Coronary artery (tissue), 2 donors: ENCODE measurements around the gene FAM111A.

Experiments
- DNase-seq: peaks from one replicate; pipeline ENCODE4 v3.0.0-alpha.2; 2017; ENCODE audit warnings: low spot score
- H3K27ac ChIP-seq, 2 donors: fragments of 200-600 bp; sonication (generic); one replicate each; pipeline ENCODE4 v1.5.1; 2016 to 2019
- H3K4me3 ChIP-seq: fragments of 200-600 bp; sonication (generic); 2 replicates; pipeline ENCODE4 v1.5.1; 2016; ENCODE audit warnings: mild to moderate bottlenecking, moderate library complexity
- CTCF ChIP-seq: fragments of 200-600 bp; sonication (generic); IDR thresholded peaks from one replicate; pipeline ENCODE4 v1.5.1; 2019; ENCODE audit warnings: antibody characterized with exemption

The FAM111A gene

GRCh38 chr11:59164028-59164427, 21.4 kb downstream of the FAM111A start:
- H3K4me3 ChIP-seq: no peak overlapping the region
- no peak overlapping the region for H3K27ac ChIP-seq
- DNase-seq: no peak
- no peak for TF ChIP-seq CTCF

- peak; percentile 91 for DNase-seq
- peak within 1 kb of the TSS; percentile 6 to 63 for H3K27ac ChIP-seq
- peak; percentile 86 for TF ChIP-seq CTCF
- H3K4me3 ChIP-seq: peak within 1 kb of the TSS; percentile 80
Observed at GRCh38 chr11:59171508-59172322, 29.1 kb downstream of the FAM111A start, which contains the start of gene DTX4. TSS of gene DTX4 (plus strand) at chr11:59172132. CDS start at chr11:59172596, 464 bp downstream.

GRCh38 chr11:59172345-59173079, 29.9 kb downstream of the FAM111A start:
- DNase-seq: no peak
- peak overlapping the region; percentile 80 for H3K4me3 ChIP-seq
- H3K27ac ChIP-seq: peak overlapping the region; percentile 6 to 63
- TF ChIP-seq CTCF: no peak

GRCh38 chr11:59173080-59173963, 30.7 kb downstream of the FAM111A start:
- TF ChIP-seq CTCF: no peak
- peak overlapping the region in 1 of 2 donors; percentile 63 for H3K27ac ChIP-seq

GRCh38 chr11:59173964-59174663, 31.5 kb downstream of the FAM111A start:
- no peak for DNase-seq
- peak overlapping the region; percentile 80 for H3K4me3 ChIP-seq
- H3K27ac ChIP-seq: peak overlapping the region in 1 of 2 donors; percentile 63
- no peak for TF ChIP-seq CTCF

More at GRCh38 chr11:59173080-59173963, 30.7 kb downstream of the FAM111A start:
- H3K4me3 ChIP-seq: peak overlapping the region; percentile 80
- no peak for DNase-seq

- Histone ChIP-seq H3K4me3 (no peak overlapping the region), H3K27ac (peak overlapping the region in 1 of 2 donors; percentile 38)
- no peak for TF ChIP-seq CTCF
- no peak for DNase-seq
Observed at GRCh38 chr11:59174664-59175033, 32.0 kb downstream of the FAM111A start.
